ENCODE results near the gene WNT9B.

GRCh38 chr17:46894476-46895151 lies 43.2 kb downstream of the WNT9B start:
- TF ChIP-seq EZH2 (IDR thresholded peaks at IDR 0.05): no peak
- no peak for TF ChIP-seq POLR2AphosphoS5 (IDR thresholded peaks at IDR 0.05; ENCODE audit: borderline replicate concordance, low read depth, low read length)
- TF ChIP-seq FOXP2 (optimal IDR thresholded peaks at IDR 0.05; ENCODE audit: control extremely low read depth, extremely low read length, insufficient read depth): no peak
